IPS-20b (cell line): ENCODE data around the gene PHETA2.
"Not testable (repeated sequence)": the region's sequence is repeated elsewhere in the genome, so short reads cannot be mapped to it uniquely, and the experiment has no call there.

ENCODE experiments used
- H3K27ac ChIP-seq: one replicate; pipeline ENCODE4 v1.5.1; 2013; ENCODE audit warnings: low read length
- H3K27me3 ChIP-seq: 2 replicates; pipeline ENCODE4 v1.6.1; 2013; ENCODE audit warnings: mild to moderate bottlenecking, low read length, inconsistent platforms; ENCODE audit not compliant: insufficient read depth
- H3K36me3 ChIP-seq: 2 replicates; pipeline ENCODE4 v1.6.1; 2013; ENCODE audit warnings: low read depth, mild to moderate bottlenecking, inconsistent platforms, low read length, moderate library complexity; ENCODE audit not compliant: insufficient read depth
- H3K4me1 ChIP-seq: 2 replicates; pipeline ENCODE4 v1.6.1; 2013; ENCODE audit warnings: mild to moderate bottlenecking, control low read depth, inconsistent platforms, low read length, moderate library complexity; ENCODE audit not compliant: insufficient read depth
- H3K4me3 ChIP-seq: 2 replicates; pipeline ENCODE4 v1.5.1; 2013; ENCODE audit warnings: mild to moderate bottlenecking, low read length, inconsistent platforms
- H3K9ac ChIP-seq: 2 replicates; pipeline ENCODE4 v1.6.1; 2013; ENCODE audit warnings: low read depth, mild to moderate bottlenecking, inconsistent platforms, low read length, moderate library complexity
- H3K9me3 ChIP-seq: 2 replicates; pipeline ENCODE4 v1.6.1; 2013; ENCODE audit warnings: mild to moderate bottlenecking, low read depth, low read length, inconsistent platforms; ENCODE audit not compliant: insufficient read depth

PHETA2 gene

DNA sequence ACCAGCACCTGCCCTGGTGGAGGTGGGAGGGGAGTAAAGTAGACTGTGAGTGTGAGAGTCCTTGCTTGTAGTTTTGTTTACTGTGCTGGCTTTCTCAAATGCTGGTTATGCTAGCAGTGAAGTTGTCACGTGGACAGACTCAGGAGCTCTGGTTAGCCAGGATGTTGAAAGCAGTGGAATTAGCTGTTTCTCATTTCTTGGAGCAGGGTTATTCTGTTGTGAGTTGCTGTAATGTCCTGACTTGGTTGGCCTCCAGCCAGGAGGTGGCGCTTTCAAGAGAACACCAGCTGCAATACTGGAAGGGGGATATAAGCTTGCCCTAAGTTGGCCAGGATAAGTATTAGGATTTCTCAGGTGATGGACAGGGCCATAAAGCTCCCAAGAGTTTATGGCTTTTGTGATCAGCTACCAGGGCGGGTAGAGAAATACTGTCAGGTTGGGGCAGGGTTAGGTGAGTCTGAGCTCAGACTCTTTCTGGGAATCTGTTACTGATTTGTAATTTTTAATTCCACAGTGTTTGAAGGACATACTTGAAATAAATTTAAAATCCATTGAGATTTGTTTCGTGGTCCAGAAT, 42.9 kb downstream of the PHETA2 start:
- Histone ChIP-seq H3K27ac (no peak overlapping the region), H3K9ac (no peak overlapping the region), H3K4me1 (no peaks in the 10 kb centered on the region), H3K9me3 (peaks cover 16% of the 10 kb centered on the region), H3K36me3 (no peaks in the 10 kb centered on the region), H3K27me3 (peaks cover 5% of the 10 kb centered on the region; the same call in 1 of the 2 replicates), H3K4me3 (no peak overlapping the region)

DNA sequence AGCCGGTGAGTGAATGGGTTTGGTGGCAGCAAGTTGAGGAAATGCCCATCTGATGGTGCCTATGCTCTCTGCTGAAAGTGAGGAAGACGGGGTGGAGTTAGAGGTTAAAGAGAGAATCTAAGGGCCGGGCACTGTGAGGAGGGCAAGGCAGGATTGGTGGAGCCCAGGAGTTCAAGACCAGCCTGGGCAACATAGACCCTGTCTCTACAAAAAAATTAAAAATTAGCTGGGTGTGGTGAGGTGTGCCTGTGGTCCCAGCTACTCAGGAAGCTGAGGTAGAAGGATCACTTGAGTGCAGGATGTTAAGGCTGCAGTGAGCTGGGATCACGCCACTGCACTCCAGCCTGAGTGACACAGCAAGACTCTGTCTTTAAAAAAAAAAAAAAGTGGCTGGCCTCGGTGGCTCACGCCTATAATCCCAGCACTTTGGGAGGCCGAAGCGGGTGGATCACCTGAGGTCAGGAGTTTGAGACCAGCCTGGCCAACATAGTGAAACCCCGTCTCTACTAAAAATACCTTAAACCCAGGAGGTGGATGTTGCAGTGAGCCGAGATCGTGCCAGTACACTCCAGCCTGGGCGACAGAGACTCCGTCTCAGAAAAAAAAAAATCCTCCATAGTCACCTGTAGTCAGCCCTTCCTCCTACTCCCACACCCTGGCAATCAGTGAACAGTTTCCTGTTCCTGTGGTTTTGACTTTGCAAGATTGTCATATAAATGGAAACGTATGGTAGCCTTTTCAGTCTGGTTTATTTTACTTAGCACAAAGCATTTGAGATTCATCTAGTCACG, 46.4 kb downstream of the PHETA2 start:
- H3K9ac ChIP-seq, H3K27ac ChIP-seq, H3K4me3 ChIP-seq, H3K27me3 ChIP-seq, H3K36me3 ChIP-seq, H3K9me3 ChIP-seq, H3K4me1 ChIP-seq: not testable (repeated sequence)

DNA sequence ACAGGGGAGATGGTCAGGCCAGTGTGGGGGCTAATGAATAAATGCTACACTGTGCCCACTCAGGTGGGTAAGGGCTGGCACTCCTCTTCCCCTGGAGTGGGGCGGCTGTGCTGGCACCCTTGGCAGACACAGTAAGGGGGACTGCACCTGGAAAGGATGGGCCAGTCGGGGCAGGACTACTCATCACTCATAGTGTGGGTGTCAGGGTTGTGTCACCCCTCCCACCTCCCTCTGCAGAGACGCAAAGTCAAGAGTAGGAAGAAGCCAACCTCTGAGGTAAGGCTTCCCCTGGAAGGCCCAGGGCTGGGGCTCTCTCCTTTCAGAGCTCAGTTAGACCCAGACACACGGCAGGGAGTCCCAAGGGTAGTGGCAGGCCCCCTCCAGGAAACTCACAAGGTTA, 49.5 kb downstream of the PHETA2 start:
- not testable (repeated sequence) for H3K4me1 ChIP-seq, H3K4me3 ChIP-seq, H3K9me3 ChIP-seq, H3K27ac ChIP-seq, H3K27me3 ChIP-seq, H3K36me3 ChIP-seq, H3K9ac ChIP-seq

DNA sequence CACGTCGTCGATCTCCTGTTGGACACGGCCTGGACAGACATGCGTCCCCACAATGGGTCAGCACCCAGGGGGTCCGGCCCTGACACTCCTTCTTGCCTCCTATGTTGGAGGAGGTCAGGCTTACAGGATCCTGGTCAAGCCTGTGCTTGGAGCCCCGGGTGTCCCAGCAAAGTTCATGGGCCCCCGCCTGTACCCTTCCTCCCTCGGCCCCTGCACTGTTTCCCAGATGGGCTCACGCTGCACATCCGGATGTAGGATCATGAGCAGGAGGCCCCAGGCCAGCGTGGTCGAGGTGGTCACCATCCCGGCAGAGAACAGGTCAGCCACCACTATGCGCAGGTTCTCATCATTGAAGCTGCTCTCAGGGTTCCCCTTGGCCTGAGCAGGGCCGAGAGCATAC, 53.6 kb downstream of the PHETA2 start:
- H3K36me3 ChIP-seq, result no peaks in the 10 kb centered on the region
- peaks cover 1% of the 10 kb centered on the region; the same call in 1 of the 2 replicates for H3K27me3 ChIP-seq
- H3K9me3 ChIP-seq, result no peaks in the 10 kb centered on the region
- no peak overlapping the region for H3K9ac ChIP-seq
- no peak overlapping the region for H3K4me3 ChIP-seq
- no peaks in the 10 kb centered on the region for H3K4me1 ChIP-seq
- no peak overlapping the region for H3K27ac ChIP-seq

DNA sequence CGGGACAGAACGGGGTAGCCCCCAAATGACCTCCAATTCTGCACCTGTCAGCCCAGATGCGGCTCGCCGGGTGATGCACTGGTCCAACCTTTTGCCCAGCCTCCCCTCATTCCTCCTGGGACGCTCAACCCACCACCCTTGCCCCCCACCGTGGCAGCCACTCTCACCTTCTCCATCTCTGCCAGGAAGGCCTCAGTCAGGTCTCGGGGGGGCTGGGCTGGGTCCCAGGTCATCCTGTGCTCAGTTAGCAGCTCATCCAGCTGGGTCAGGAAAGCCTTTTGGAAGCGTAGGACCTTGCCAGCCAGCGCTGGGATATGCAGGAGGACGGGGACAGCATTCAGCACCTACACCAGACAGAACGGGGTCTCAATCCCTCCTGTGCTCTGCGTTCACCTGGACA, 54.0 kb downstream of the PHETA2 start:
- H3K9ac ChIP-seq, H3K9me3 ChIP-seq, H3K4me3 ChIP-seq, H3K27ac ChIP-seq, H3K4me1 ChIP-seq, H3K27me3 ChIP-seq, H3K36me3 ChIP-seq: not testable (repeated sequence)
